ENCODE measurements around the gene NEK8.

- TF ChIP-seq POLR2A (IDR thresholded peaks at IDR 0.05) (no peak), CTCF (IDR thresholded peaks at IDR 0.05) (no peak)
Observed at GRCh38 chr17:28688481-28688880, 40.1 kb upstream of the NEK8 start.

Measured in body of pancreas (tissue), 4 donors.